Hypothalamus (tissue), 51 donors: ENCODE measurements around the gene LRP1.

Source experiments
- DNase-seq, 51 donors: peaks; one replicate each; lab custom pipeline; 2025; lab: John Stamatoyannopoulos, UW

LRP1 gene

GRCh38 chr12:57229634-57230380 is 101.5 kb downstream of the LRP1 start, which contains the start of gene SHMT2:
TSS of gene SHMT2 (plus strand) at chr12:57229711. CDS start at chr12:57229779, 68 bp downstream.
- DNase-seq, result peak; percentile 37 to 92 (median 82)

DNA sequence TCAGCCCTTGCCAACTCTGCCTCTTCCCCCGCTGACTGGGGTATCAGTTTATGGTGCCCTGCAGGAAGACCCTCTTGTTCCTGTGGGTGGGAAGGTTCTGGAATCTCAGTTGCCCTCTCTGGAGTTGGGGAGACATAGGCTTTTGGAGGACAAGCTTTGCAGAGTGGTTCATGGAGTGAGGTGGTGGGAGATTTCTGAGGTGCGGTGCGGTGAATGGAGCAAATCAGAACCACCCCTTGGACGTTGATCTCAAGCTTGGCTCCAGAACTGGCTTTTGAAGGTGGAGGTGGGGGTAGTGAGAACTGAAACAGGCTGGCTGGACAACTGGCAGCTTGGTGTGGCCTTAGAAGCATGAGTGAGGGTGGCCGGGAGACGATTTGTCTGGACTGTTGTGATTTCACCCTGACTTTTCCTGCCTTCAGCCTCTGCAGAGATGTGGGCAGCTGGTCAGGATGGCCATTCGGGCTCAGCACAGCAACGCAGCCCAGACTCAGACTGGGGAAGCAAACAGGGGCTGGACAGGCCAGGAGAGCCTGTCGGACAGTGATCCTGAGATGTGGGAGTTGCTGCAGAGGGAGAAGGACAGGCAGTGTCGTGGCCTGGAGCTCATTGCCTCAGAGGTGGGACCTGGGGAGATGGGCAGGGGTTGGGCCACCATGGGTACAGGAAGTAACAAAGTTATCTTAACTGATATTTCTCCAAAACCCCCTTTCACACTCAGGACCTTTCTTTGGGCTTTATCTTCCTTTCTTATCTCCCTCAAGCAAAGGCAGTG is 102.3 kb downstream of the LRP1 start:
- DNase-seq, result no peak

DNA sequence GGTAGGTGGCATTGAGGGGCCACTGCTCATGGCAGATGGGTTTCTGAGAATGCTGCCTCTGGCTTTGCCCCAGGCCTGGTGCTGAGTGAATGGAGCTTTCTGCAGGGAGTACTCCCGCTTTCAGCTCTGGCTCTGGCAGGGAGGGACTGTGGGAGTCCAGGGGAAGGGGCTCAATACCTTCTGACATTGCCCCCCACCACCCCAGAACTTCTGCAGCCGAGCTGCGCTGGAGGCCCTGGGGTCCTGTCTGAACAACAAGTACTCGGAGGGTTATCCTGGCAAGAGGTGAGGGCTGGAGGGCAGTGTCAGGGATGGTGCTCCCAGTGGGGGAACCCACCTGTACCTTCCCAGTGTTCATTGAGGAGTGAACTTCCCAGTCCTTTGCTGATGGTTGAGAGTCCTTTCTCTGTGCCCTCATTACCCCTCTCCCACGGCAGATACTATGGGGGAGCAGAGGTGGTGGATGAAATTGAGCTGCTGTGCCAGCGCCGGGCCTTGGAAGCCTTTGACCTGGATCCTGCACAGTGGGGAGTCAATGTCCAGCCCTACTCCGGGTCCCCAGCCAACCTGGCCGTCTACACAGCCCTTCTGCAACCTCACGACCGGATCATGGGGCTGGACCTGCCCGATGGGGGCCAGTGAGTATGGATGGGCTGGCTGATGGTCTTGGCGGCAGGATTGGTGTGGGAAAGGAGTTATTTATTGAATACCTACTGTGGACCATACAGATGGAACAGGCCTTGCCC is 103.2 kb downstream of the LRP1 start:
- DNase-seq, result no peak

- no peak for DNase-seq
Observed at GRCh38 chr12:57232156-57232756, 104.0 kb downstream of the LRP1 start.

GRCh38 chr12:57233357-57234232 is 105.3 kb downstream of the LRP1 start:
- no peak for DNase-seq

DNA sequence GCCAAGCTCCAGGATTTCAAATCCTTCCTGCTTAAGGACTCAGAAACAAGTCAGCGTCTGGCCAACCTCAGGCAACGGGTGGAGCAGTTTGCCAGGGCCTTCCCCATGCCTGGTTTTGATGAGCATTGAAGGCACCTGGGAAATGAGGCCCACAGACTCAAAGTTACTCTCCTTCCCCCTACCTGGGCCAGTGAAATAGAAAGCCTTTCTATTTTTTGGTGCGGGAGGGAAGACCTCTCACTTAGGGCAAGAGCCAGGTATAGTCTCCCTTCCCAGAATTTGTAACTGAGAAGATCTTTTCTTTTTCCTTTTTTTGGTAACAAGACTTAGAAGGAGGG is 105.9 kb downstream of the LRP1 start:
- no peak for DNase-seq

DNA sequence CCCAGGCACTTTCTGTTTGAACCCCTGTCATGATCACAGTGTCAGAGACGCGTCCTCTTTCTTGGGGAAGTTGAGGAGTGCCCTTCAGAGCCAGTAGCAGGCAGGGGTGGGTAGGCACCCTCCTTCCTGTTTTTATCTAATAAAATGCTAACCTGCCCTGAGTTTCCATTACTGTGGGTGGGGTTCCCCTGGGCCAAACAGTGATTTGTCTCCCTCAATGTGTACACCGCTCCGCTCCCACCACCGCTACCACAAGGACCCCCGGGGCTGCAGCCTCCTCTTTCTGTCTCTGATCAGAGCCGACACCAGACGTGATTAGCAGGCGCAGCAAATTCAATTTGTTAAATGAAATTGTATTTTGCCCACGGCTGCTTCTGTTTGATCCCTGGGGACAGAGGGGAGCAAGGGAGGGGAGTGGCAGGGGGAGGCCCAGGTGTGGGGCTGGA is 106.3 kb downstream of the LRP1 start:
- DNase-seq, result no peak

DNA sequence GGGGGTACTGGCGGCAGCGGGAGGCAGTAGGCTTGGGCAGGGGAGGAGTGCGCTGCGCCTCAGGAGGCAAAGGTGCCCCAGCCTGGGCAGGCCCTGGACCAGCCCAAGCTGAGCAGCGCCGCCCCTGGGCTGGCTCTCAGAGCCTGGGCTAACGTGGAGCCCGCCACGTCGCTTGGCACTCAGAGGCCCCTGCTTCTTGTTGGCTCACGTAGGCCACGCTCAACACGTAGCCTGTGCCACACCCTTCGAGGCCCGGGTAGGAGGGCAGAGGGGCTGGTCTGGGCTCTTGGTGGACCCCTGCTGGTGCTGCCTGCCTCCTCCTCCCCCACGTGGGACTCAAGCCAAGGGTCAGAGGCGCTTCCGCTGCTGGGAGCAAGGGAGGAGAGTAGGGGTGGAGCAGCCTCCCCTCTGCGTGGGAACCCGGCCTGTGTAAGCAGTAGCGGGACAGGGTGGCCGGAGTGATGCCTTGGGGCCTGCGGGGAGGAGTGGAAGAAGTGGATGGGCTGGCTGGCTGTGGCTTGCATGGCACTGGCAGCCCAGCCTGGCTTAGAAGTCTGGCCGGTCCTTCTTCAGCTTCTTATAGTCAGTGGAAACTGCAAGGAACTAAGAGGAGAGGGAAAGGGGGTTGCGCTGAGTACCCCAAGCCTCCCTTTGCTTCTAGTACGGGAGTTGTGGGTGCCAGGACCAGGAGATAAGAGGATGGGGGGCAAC is 106.9 kb downstream of the LRP1 start:
- peak in 1 of 51 donors; percentile 29 for DNase-seq

DNA sequence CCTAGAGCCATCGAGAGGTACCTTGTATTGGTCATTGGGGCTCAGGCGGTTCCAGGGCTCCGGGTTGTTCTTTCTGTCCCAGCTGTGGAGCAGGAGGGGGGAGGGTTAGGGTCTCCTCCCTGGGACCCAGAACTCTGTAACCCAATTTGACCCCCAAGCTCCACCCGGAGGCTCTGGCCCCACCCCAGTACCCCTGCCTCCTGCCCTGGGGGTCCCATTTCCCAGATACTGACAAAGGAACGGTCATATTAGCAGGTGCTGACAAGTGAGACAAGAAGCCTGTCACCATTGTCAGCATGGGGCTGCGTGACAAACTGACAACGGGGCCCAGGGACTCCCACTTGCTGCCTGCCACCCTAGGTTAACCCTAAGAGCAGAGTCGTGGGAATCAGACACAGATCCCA is 107.4 kb downstream of the LRP1 start:
- no peak for DNase-seq

- no peak for DNase-seq
Observed at GRCh38 chr12:57236201-57236924, 108.1 kb downstream of the LRP1 start.

DNA sequence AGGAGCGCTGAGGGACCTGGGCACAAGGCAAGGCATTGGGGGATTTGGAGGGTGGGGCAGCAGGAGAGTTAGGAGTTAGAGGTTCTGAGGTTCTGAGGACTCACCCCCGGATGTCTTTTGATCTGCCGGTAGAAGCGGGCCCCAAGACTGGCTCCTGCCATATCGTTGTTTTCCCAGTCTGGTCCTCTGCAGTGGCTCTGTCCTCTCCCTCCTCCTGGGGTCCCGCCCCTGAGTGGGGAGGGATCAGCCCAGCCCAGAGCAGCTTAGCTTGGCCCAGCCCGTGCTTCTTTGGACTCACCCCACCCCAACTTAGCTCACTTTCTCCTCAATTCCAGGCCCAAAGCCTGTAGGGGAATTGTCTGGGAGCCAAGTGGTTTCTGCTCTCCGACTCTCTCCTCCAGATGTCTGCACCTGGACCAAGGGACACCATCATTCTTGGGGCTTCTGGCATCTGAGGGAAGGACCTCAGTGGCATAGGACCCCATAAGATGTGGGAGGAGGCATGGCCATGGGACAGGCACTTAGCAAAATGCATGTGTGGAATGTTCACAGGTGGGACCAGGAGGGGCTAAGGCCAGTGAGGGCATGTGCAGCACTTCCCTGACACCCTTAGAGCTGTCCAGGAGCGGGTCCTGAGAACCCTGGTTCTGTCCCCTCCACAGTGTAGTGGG is 108.8 kb downstream of the LRP1 start:
- no peak for DNase-seq

GRCh38 chr12:57237596-57237931 is 109.3 kb downstream of the LRP1 start:
- no peak for DNase-seq

GRCh38 chr12:57237932-57238853 is 109.9 kb downstream of the LRP1 start:
- peak in 1 of 51 donors; percentile 32 for DNase-seq

DNA sequence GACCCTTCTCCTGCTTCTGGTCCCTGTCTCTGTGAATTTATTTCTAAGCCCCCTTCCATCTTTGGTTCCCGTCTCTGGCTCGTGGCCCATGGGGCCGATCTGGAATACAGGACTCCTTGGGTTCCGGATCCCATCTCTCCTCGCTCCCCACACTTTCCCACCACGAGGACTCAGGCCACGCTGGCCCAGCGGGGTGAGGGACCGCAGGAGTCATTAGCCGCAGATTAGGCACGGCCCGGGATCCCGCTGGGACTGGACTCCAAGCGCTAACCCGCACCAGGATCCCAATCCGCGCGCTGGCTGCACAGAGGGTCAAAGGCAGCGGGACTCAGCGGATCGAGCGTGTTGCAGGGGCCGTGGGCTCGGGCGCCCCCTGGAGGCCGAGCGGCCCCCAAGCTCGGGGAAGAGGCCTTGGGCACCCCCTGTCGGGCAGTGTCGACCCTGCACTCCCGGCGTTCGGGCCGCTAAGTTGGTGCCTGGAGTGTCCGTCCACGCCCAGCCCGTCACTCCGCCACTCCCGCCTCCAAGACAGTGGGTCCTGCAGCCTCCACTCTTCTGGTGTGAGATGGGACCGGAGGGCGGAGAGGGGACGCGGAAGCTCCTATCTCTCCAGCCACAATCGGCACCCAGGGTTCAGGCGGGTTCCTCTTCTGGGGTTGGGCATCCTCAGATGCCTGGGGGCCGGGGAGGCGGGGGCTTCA is 110.7 kb downstream of the LRP1 start:
- DNase-seq, result peak; percentile 23 to 90 (median 66)

DNA sequence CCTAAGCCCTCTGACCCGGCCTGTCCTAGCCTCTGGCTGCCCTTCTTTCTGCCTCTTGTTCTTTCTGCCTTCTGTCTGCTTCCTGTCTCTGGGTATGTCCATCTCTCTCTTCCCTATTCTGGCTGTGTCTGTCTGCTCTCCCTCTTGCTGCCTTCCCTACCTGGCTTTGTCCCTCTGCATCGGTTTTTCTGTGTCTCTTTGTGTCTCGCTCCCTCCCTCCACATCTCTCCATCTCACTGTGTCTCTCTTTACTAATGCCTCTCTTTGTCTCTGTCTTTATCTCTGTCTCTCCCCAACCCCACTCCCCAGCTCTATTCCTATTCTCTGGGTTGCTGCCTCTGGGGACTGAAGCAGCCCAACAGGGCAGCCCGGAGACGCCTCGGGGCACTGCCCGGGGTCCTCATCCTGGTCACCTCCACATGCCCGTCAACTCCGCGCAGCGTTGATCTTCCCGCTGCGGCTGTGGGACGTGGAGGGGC is 111.3 kb downstream of the LRP1 start:
- DNase-seq, result peak in 2 of 51 donors; percentile 42 to 63
